HepG2 (cell line): ENCODE data around the gene EFS. TPM values are rescaled to one million over a fixed set of nuclear protein-coding genes. Genes with fewer than 3 reads are reported as not detected.

Experiments
- ATAC-seq: fragments of 200-7000 bp; cut with Tn5 transposase; 3 replicates; pipeline ENCODE4 v1.9.1; 2020; ENCODE audit warnings: mild to moderate bottlenecking, moderate library complexity
- BruUV-seq: library from RNA; stranded (reverse); fragments of 400-500 nt; replicated peaks from 2 replicates; lab custom pipeline; 2021; lab: Mats Ljungman, UMichigan
- CTCF ChIA-PET: fragments of 300-600 bp; formaldehyde crosslinking; extraction: SDS; loops from one replicate; lab custom pipeline; 2021; ENCODE audit warnings: low total read pairs, inconsistent platforms, low intra/inter-chr PET ratio; lab: Yijun Ruan, JAX
- POLR2A ChIA-PET: fragments of 350-600 bp; sonication (Branson Sonifier 250); formaldehyde crosslinking; loops from one replicate; lab custom pipeline; 2020; ENCODE audit warnings: antibody characterized with exemption, inconsistent platforms; lab: Yijun Ruan, JAX
- DNase-seq: peaks from one replicate; pipeline ENCODE4 v3.0.0-alpha.2; 2015; ENCODE audit warnings: low spot score
- FAIRE-seq: peaks from 3 replicates; lab custom pipeline; 2011; peaks lifted over from hg19 to GRCh38; lab: Jason Lieb, UNC
- H2AFZ ChIP-seq: one replicate; pipeline ENCODE4 v1.6.1; 2011; ENCODE audit warnings: low read length, inconsistent platforms
- H3K27ac ChIP-seq: fragments of 300-600 bp; 3 replicates; pipeline ENCODE4 v1.8.0; 2011; ENCODE audit warnings: mixed run types, mild to moderate bottlenecking, mixed read lengths, low read length, inconsistent platforms; ENCODE audit not compliant: insufficient read depth; ENCODE audit errors: extremely low read length
- H3K27me3 ChIP-seq, 2 experiments: fragments of 200-600 bp in 1 of 2; 2 replicates in 1 of 2; 3 replicates in 1 of 2; pipeline versions ENCODE4 v1.6.0 to v1.8.0; 2011; ENCODE audit warnings: low read length in 2 of 2, mild to moderate bottlenecking in 2 of 2, moderate library complexity in 2 of 2, inconsistent platforms in 1 of 2; ENCODE audit not compliant: insufficient read depth in 2 of 2, control insufficient read depth in 1 of 2
- H3K36me3 ChIP-seq, 2 experiments: fragments of 200-600 bp in 1 of 2; replicated peaks in 1 of 2; 2 replicates in 1 of 2; 3 replicates in 1 of 2; pipeline versions ENCODE4 v1.5.1 to v1.8.0; 2011; ENCODE audit warnings: low read length in 2 of 2, inconsistent platforms in 1 of 2; ENCODE audit not compliant: insufficient read depth in 2 of 2, control insufficient read depth in 1 of 2
- H3K4me1 ChIP-seq: 2 replicates; pipeline ENCODE4 v1.5.1; 2012; ENCODE audit warnings: low read length, inconsistent platforms; ENCODE audit not compliant: insufficient read depth
- H3K4me2 ChIP-seq: 2 replicates; pipeline ENCODE4 v1.6.0; 2011; ENCODE audit warnings: low read depth, low read length, inconsistent platforms
- H3K4me3 ChIP-seq, 3 experiments: fragments of 200-600 bp in 1 of 3; sonication (generic), shearing (Covaris generic) in 1 of 3; replicated peaks in 1 of 3; 2 replicates each; pipeline ENCODE4 v1.5.1; 2011 to 2016; ENCODE audit warnings: low read length in 3 of 3, inconsistent platforms in 2 of 3, low read depth in 2 of 3, mild to moderate bottlenecking in 2 of 3, control low read depth in 1 of 3, mixed read lengths in 1 of 3; ENCODE audit not compliant: insufficient read depth in 1 of 3
- H3K79me2 ChIP-seq: one replicate; pipeline ENCODE4 v1.6.1; 2011; ENCODE audit warnings: low read length, inconsistent platforms; ENCODE audit not compliant: insufficient read depth
- H3K9ac ChIP-seq: 2 replicates; pipeline ENCODE4 v1.6.0; 2011; ENCODE audit warnings: mild to moderate bottlenecking, low read depth, low read length, inconsistent platforms; ENCODE audit not compliant: insufficient read depth
- H3K9me3 ChIP-seq: 2 replicates; pipeline ENCODE4 v1.5.1; 2012; ENCODE audit warnings: mild to moderate bottlenecking, low read length
- H4K20me1 ChIP-seq: 2 replicates; pipeline ENCODE4 v1.6.0; 2011; ENCODE audit warnings: inconsistent platforms, mild to moderate bottlenecking, low read length, moderate library complexity; ENCODE audit not compliant: insufficient read depth
- CHD4 ChIP-seq: fragments of 200-600 bp; sonication (generic); IDR thresholded peaks from 2 replicates; pipeline ENCODE4 v1.7.0; 2017; ENCODE audit warnings: mild to moderate bottlenecking, low read length, borderline replicate concordance
- DR1 ChIP-seq: sonication (generic); formaldehyde crosslinking; IDR thresholded peaks from 2 replicates; pipeline ENCODE4 v1.8.0; 2021; ENCODE audit warnings: mild to moderate bottlenecking, missing genetic modification reagents, inconsistent platforms
- FIP1L1 ChIP-seq: fragments of 200-400 bp; formaldehyde crosslinking; IDR thresholded peaks from 2 replicates; pipeline ENCODE4 v1.6.1; 2018; ENCODE audit warnings: low read depth, mild to moderate bottlenecking, low read length, moderate library complexity, borderline replicate concordance; ENCODE audit not compliant: insufficient read depth
- PBX2 ChIP-seq: IDR thresholded peaks from 2 replicates; pipeline ENCODE4 v1.6.1; 2016; ENCODE audit warnings: control low read depth
- ZFP36 ChIP-seq: fragments of 150-350 bp; IDR thresholded peaks from 2 replicates; pipeline ENCODE4 v1.6.1; 2018; ENCODE audit warnings: borderline replicate concordance, low read length, low read depth; ENCODE audit not compliant: partially characterized antibody
- ZNF430 ChIP-seq: sonication (generic); formaldehyde crosslinking; IDR thresholded peaks from 2 replicates; pipeline ENCODE4 v1.9.0; 2021; ENCODE audit warnings: mild to moderate bottlenecking, missing genetic modification reagents
- ZNF451 ChIP-seq: sonication (generic); formaldehyde crosslinking; IDR thresholded peaks from 2 replicates; pipeline ENCODE4 v1.5.0; 2020; ENCODE audit warnings: mild to moderate bottlenecking, missing genetic modification reagents
- ZNF580 ChIP-seq: IDR thresholded peaks from 2 replicates; pipeline ENCODE4 v1.6.1; 2016; ENCODE audit warnings: low read depth, borderline replicate concordance
- ZNF619 ChIP-seq: sonication (generic); formaldehyde crosslinking; IDR thresholded peaks from 2 replicates; pipeline ENCODE4 v1.4.0; 2020; ENCODE audit warnings: mild to moderate bottlenecking, missing genetic modification reagents
- ZNF747 ChIP-seq: sonication (generic); formaldehyde crosslinking; IDR thresholded peaks from 2 replicates; pipeline ENCODE4 v1.8.1; 2023; ENCODE audit warnings: missing genetic modification reagents, mild to moderate bottlenecking, borderline replicate concordance
- WGBS: methylation state at CpG from one replicate; pipeline ENCODE4 v1.1.6; 2017; ENCODE audit warnings: low lambda C conversion rate; 5-methylcytosine and 5-hydroxymethylcytosine counted together
- in situ Hi-C: cut with HindIII; loops from 2 replicates; pipeline ENCODE4 v1.10.0; 2017; ENCODE audit warnings: low pct_unique_long_range_greater_than_20kb; ENCODE audit not compliant: extremely low pct_ligation_motif_present
- intact Hi-C: fragments of 100-400 bp; cut with micrococcal nuclease; formaldehyde crosslinking; loops from one replicate; pipeline ENCODE4 v1.10.0; 2022; ENCODE audit not compliant: unreplicated experiment
- polyA plus RNA-seq, 8 experiments: library from polyadenylated mRNA; depleted of rRNA in 3 of 8; stranded (reverse) in 7 of 8; unstranded in 1 of 8; fragments of >200 nt; fragmentation: Illumina TruSeq in 4 of 8; extraction: Trizol in 4 of 8; gene quantifications; 2 replicates each; pipeline versions ENCODE4 v1.2.1 to v1.2.3, GENCODE V29; 2011 to 2016; ENCODE audit warnings: low read depth in 4 of 8, missing spikeins in 1 of 8, mixed read lengths in 1 of 8; ENCODE audit not compliant: insufficient read depth in 1 of 8
- total RNA-seq, 5 experiments: library from RNA; depleted of rRNA; stranded (reverse); fragments of >200 nt; fragmentation: Illumina TruSeq; extraction: Trizol; gene quantifications; 2 replicates each; pipeline ENCODE4 v1.2.3, GENCODE V29; 2016; ENCODE audit warnings: low read depth in 1 of 5
- TF ChIP-seq, protein P1 (sequence below): sonication (generic); formaldehyde crosslinking; IDR thresholded peaks from 2 replicates; pipeline ENCODE4 v1.5.0; 2020; ENCODE audit warnings: missing genetic modification reagents

Gene EFS
- total and polyA plus RNA-seq, 2 of the 13 experiments (the other 11 are each of a cell fraction or from before 2014, with no cell fraction given), result not detected

DNA sequence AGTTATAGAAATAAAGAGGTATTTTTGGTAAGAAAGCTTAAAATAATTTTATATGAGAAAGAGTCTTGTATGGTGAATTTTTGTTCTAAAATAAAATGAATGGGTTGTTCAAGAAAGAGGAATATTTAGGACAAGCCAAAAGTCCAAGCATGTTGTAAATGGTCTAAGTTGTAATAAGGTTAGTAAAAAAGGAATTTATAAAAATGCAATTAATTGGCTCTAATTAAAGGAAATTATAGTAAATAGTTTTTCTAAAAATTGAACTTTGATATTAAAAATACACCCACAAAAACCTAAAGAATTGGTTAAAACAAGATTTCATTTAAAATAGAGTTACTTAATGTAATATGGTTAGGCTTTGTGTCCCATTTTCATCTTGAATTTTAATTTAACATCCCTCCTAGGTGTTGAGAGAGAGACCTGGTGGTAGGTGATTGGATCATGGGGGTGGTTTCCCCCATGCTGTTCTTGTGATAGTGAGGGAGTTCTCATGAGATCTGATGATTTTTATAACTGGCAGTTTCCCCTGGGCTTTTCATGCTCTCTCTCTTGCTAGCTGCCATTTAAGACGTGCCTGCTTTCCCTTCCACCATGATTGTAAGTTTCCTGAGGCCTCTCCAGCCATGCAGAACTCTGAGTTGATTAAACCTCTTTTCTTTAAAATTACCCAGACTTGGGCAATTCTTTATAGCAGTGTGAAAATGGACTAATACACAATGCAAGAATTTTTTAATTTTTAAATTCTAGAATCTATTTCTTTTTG, 25.3 kb downstream of the EFS start:
- H3K27me3 ChIP-seq, result peaks cover 0 to 19% of the 10 kb centered on the region in 2 experiments; a peak in 1 of 5 replicates
- no peaks in the 10 kb centered on the region for H3K4me1 ChIP-seq
- H3K9ac ChIP-seq, result no peak overlapping the region
- H3K4me3 ChIP-seq, result no peak overlapping the region
- ChIA-PET POLR2A (no interaction called here), CTCF (no interaction called here)
- peaks cover 22% of the 10 kb centered on the region for H3K9me3 ChIP-seq
- no peak overlapping the region for H2AFZ ChIP-seq
- H4K20me1 ChIP-seq, result no peaks in the 10 kb centered on the region
- no peaks in the 10 kb centered on the region for H3K36me3 ChIP-seq
- H3K4me2 ChIP-seq, result no peak overlapping the region
- no TSS peak for BruUV-seq
- WGBS, result 2% methylated on average over 1 of the region's 1 CpG
- ATAC-seq, result no peak
- no peak for FAIRE-seq
- no peak overlapping the region for H3K27ac ChIP-seq
- no peak for TF ChIP-seq FIP1L1
- peak; percentile 49 for TF ChIP-seq ZFP36
- peak; percentile 75; the same call in 1 of the 2 replicates for TF ChIP-seq ZNF430 (CRISPR knock-in tag)
- in situ Hi-C loops (no loop called here), intact Hi-C loops (no loop called here)
- DNase-seq, result no peak
- H3K79me2 ChIP-seq, result no peaks in the 10 kb centered on the region

GRCh38 chr14:23335623-23336022, 29.3 kb downstream of the EFS start:
- H3K79me2 ChIP-seq, result no peaks in the 10 kb centered on the region
- ChIA-PET POLR2A (interaction anchor here (1.6 to 2.6 kb wide), 2 partner anchors 9 to 14 kb away, joined by 8 to 16 read pairs; partner anchors contain the start of gene PABPN1), CTCF (no interaction called here)
- no peak overlapping the region for H3K4me2 ChIP-seq
- ATAC-seq (no peak), FAIRE-seq (no peak), DNase-seq (no peak)
- H3K36me3 ChIP-seq, result no peaks in the 10 kb centered on the region
- no peak overlapping the region for H3K4me3 ChIP-seq
- 41% methylated on average over 5 of the region's 5 CpGs for WGBS
- TF ChIP-seq ZNF619, result no peak
- TF ChIP-seq ZNF451 (CRISPR knock-in tag), result no peak
- no peak for TF ChIP-seq ZNF747 (CRISPR knock-in tag)
- TF ChIP-seq, protein P1, sequence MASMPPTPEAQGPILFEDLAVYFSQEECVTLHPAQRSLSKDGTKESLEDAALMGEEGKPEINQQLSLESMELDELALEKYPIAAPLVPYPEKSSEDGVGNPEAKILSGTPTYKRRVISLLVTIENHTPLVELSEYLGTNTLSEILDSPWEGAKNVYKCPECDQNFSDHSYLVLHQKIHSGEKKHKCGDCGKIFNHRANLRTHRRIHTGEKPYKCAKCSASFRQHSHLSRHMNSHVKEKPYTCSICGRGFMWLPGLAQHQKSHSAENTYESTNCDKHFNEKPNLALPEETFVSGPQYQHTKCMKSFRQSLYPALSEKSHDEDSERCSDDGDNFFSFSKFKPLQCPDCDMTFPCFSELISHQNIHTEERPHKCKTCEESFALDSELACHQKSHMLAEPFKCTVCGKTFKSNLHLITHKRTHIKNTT, result no peak
- no peak for TF ChIP-seq PBX2 (CRISPR knock-in tag)
- TF ChIP-seq CHD4, result no peak
- no peak for TF ChIP-seq ZNF580 (CRISPR knock-in tag)
- no peak for TF ChIP-seq DR1
- in situ Hi-C loops, result no loop called here
- BruUV-seq, result no TSS peak
- H3K9me3 ChIP-seq, result peaks cover 16% of the 10 kb centered on the region
- no peak overlapping the region for H3K9ac ChIP-seq
- H3K27ac ChIP-seq, result no peak overlapping the region
- intact Hi-C loops, result no loop called here
- H3K4me1 ChIP-seq, result no peaks in the 10 kb centered on the region
- peaks cover 0 to 21% of the 10 kb centered on the region in 2 experiments; a peak in 1 of 5 replicates for H3K27me3 ChIP-seq
- H2AFZ ChIP-seq, result no peak overlapping the region
- no peaks in the 10 kb centered on the region for H4K20me1 ChIP-seq
